Suprapubic skin (tissue), 3 donors: ENCODE results near the gene MAST4.

Experiments used
- EP300 ChIP-seq: sonication (generic); formaldehyde crosslinking; IDR thresholded peaks from one replicate; pipeline ENCODE4 v1.6.1; 2017; ENCODE audit warnings: antibody characterized with exemption
- POLR2A ChIP-seq, 2 donors: fragments of 450-650 bp; IDR thresholded peaks; one replicate each; pipeline ENCODE4 v1.6.1; 2017; ENCODE audit warnings: antibody characterized with exemption in 2 of 2, mild to moderate bottlenecking in 2 of 2, moderate library complexity in 2 of 2
- TF ChIP-seq, protein P1 (sequence below), 2 donors: fragments of 200-600 bp in 1 of 2; fragments of 450-650 bp in 1 of 2; sonication (generic) in 1 of 2; IDR thresholded peaks; one replicate each; pipeline ENCODE4 v1.5.1; 2016 to 2019; ENCODE audit warnings: antibody characterized with exemption in 2 of 2, mild to moderate bottlenecking in 1 of 2, moderate library complexity in 1 of 2

DNA sequence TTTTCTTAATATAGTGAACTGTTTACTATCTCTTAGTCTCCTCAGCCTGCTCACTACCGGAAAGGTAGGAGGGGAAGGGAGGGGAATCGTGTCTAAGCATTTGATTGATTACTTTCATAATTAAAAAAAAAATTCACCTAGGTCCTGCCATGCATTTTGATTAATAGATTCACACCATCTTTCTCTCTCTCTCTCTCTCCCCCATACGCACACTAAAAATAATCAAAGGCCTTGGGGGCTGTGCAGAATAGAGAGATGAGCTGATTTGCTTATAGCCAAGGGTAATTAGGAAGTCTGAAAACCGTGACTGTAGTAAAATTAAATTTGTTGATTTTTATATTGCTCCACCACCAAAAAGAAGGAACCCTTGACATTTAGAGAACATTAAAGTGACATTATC is 550.8 kb downstream of the MAST4 start:
- no peak for TF ChIP-seq POLR2A (IDR thresholded peaks at IDR 0.05)
- TF ChIP-seq, protein P1, sequence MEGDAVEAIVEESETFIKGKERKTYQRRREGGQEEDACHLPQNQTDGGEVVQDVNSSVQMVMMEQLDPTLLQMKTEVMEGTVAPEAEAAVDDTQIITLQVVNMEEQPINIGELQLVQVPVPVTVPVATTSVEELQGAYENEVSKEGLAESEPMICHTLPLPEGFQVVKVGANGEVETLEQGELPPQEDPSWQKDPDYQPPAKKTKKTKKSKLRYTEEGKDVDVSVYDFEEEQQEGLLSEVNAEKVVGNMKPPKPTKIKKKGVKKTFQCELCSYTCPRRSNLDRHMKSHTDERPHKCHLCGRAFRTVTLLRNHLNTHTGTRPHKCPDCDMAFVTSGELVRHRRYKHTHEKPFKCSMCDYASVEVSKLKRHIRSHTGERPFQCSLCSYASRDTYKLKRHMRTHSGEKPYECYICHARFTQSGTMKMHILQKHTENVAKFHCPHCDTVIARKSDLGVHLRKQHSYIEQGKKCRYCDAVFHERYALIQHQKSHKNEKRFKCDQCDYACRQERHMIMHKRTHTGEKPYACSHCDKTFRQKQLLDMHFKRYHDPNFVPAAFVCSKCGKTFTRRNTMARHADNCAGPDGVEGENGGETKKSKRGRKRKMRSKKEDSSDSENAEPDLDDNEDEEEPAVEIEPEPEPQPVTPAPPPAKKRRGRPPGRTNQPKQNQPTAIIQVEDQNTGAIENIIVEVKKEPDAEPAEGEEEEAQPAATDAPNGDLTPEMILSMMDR (IDR thresholded peaks at IDR 0.05), result no peak
- no peak for TF ChIP-seq EP300
